Neural cell (in vitro differentiated cells): Measurements from ENCODE around the gene TMEM98.

Experiments
- CTCF ChIP-seq: fragments of 450-650 bp; IDR thresholded peaks from 2 replicates; pipeline ENCODE4 v1.5.1; 2014; ENCODE audit warnings: antibody characterized with exemption, mild to moderate bottlenecking, moderate library complexity; ENCODE audit not compliant: poor library complexity, severe bottlenecking
- REST ChIP-seq: IDR thresholded peaks from 2 replicates; pipeline ENCODE4 v1.6.1; 2012; ENCODE audit warnings: borderline replicate concordance

- TF ChIP-seq REST (no peak), CTCF (no peak)
These were observed 13.8 kb upstream of the TMEM98 start for GRCh38 chr17:32914181-32914580.
